RPMI7951 (cell line): ENCODE results near the gene IFITM2. TPM values are rescaled to one million over a fixed set of nuclear protein-coding genes. Genes with fewer than 3 reads are reported as not detected.
"Not testable (repeated sequence)": the region's sequence is repeated elsewhere in the genome, so short reads cannot be mapped to it uniquely, and the experiment has no call there.

Experiments
- DNase-seq: peaks from one replicate; pipeline ENCODE4 v3.0.0-alpha.2; 2012; ENCODE audit warnings: low read depth
- total RNA-seq: library from RNA; depleted of rRNA; stranded (reverse); fragments of >200 nt; shearing (Covaris generic); gene quantifications from 2 replicates; pipeline ENCODE4 v1.2.3, GENCODE V29; 2014; rRNA removed

Gene IFITM2
- total RNA-seq, 1 experiment from 2014 or later, result 28.0 TPM

DNA sequence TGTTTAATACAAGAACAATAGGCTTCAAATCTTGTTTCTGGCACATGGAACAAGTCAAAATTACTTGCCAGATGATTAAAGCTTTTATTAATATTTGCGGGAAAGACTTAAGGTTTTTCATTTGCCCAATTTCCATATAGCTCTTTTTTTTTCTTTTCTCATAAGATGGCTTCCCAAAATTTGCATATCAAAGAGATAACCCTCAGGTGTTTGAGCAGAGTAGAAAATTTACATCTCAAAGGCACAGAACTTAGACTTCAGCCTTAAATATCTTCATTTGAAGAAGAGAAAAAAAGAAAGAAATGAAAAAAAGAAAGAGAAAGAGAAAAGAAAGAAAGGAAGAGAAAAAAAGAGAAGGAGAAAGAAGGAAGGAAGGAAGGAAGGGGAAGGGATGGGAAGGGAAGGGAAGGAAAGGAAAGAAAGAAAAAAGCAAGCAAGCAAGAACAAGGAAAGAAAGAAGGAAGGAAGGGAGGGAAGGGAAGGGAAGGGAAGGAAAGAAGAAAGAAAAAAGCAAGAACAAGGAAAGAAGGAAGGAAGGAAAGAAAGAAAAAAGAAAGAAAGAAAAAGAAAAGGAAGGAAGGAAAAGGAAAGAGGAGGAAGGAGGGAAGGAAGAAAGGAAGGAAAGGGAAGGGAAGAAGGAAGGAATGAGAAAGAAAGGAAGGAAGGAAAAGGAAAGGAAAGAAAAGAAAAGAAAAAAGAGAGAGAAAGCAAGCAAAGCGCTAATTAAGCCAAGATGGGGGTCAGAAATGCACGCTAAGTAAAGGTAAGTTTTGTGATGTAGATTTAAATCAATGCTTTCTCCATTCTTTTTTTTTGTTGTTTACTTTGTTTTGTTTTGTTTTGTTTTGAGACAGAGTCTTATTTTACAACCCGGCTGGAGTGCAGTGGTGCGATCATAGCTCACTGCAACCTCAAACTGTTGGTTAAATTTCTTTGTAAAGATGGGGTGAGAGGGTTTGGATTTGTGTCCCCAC is 33.2 kb downstream of the IFITM2 start:
- DNase-seq, result no peak

DNA sequence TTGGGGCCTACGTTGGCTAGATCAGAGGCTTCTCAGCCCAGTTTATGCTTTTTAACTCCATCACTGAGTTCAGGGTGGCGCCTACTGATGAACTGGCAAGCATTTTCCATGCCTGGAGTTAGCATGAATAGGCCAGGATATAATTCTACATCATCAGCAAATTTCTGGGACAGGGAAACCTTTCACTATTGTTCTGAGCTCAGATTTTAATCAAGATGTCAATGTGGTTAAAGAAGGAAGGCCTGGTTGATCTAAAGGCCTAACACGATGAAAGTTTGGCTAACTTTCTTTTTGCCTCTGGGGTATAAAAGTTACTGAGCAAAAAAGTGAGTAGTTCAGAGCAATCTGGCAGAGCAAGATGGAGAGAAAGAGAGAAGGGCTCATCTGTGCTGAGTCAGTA is 34.7 kb downstream of the IFITM2 start:
- peak; percentile 62 for DNase-seq

DNA sequence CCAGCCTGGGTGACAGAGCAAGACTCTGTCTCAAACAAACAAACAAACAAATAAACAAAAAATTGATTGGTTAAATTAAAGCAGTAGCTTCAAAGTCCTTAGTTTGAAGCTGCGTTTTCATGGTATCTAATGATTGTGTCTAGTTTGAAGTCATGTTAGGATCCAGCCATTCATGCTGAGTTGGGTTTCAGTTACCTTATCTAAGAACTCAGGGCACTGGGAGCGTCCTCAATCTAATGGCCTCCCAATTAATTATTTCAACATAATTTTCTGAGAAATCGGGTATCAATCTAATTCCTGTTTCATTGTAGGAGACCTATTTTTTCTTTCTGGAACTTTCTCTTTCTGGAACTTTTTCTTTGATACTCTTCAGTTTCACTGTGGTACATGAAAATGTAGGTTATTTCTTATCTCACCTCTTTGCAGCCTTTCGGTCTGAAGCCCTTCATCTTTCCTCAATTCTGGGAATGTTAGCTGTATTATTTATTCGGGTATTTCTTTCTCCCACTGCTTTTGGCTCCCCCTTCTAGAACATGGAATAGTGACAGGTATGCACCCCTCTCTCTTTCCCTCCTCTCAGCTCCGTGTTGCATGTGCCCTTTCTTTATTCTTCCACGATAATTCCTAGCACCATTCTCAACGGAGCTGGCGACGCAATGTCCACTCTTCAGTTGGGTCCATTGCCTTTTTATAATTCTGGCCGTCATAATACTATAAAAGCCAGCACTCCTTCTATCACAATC is 37.4 kb downstream of the IFITM2 start:
- DNase-seq, result no peak

DNA sequence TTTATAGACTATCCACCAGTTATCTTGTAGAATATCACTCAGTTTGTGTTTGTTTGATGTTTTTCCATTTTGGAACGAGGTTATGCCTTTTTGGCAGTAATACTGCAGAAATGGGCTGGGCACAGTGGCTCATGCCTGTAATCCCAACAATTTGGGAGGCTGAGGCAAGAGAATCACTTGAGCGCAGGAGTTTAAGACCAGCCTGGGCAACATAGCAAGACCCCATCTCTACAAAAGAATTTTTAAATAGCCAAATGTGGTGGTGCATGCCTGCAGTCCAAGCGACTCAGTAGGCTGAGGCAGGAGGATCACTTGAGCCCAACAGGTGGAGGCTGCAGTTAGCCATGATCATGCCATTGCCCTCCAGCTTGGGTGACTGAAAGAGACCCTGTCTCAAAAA is 38.9 kb downstream of the IFITM2 start:
- DNase-seq, result no peak

DNA sequence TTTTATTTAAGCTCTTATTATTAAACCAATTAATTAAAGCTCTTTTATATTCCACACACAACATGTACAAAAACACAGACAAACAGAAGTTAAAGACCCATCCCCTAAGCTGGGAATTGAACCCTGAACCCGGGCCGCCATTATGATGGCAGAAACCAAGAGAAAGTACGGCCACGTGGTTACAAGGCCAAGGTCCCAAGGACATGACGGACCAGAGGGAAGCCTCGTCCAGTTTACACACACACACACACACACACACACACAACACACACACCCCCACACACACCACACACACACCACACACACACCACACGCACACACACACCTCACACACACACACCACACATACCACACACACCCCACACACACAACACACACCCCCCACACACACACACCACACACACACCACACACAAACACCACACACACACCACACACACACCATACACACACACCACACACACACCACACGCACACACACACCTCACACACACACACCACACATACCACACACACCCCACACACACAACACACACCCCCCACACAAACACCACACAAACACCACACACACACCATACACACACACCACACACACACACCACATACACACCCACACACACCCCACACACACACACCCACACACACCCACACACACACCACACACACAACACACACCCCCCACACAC is 41.8 kb downstream of the IFITM2 start:
- not testable (repeated sequence) for DNase-seq

DNA sequence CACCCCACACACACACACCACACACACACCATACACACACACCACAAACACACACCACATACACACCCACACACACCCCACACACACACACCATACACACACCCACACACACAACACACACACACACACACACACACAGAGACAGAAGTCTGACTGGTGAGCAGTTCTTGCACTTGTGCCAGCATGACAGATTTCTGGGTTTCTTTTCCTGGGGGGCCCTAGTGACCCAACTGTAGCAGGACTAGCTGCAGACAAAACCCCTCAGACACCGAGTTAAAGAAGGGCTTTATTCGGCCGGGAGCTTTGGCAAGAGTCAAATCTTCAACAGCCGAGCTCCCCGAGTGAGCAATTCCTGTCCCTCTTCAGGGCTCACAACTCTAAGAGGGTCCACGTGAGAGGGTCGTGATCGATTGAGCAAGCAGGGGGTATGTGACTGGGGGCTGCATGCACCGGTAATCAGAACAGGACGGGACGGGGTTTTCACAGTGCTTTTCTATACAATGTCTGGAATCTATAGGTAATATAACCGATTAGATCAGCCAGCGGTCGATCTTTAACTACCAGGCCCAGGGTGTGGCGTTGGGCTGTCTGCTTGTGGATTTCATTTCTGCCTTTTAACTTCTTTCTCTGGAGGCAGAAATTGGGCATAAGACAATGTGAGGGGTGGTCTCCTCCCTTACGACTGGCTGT is 42.6 kb downstream of the IFITM2 start:
- not testable (repeated sequence) for DNase-seq

DNA sequence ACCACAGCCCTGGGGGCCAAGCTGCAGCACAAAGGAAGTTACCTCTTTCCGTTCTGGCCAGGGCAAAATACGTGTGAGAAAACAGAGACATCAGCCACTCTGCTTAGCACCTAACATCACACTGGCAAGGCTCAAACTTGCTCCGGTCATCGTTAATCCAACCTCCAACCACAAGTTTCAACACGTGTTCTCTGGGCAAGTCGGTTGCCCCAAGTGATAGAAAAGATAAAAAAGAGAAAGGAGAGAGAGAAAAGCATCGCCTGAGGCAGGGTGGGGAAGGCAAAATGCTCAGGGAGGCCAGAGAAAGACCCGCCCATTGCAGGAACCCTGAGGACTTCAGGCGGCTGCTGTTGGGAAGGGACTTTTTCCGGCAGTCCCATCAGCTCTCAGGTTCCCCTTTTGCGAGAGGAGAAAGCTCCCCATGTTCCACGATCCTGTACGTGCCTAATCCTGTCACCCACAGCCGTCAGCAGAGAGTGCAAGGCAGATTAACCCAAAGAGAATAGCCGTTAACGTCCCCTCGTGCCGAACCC is 43.2 kb downstream of the IFITM2 start:
- DNase-seq, result peak; percentile 60

DNA sequence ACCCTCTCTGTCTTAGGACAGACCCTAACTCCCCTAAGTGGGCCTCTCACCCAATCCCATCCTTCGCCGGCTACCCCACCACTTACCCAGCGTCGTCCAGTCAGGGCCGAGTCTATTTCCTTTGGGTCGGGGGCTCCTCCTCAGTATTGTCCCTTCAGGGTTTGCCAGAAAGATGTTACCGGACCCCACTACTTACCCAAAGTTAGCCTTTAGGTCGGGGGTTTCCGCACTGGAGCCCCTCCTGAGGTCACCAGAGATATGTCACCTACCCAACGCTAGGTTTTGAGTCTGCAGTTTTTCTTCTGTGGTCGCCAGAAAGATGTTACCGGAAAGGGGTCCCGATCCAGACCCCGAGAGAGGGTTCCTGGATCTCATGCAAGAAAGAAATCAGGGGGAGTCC is 43.8 kb downstream of the IFITM2 start:
- no peak for DNase-seq

DNA sequence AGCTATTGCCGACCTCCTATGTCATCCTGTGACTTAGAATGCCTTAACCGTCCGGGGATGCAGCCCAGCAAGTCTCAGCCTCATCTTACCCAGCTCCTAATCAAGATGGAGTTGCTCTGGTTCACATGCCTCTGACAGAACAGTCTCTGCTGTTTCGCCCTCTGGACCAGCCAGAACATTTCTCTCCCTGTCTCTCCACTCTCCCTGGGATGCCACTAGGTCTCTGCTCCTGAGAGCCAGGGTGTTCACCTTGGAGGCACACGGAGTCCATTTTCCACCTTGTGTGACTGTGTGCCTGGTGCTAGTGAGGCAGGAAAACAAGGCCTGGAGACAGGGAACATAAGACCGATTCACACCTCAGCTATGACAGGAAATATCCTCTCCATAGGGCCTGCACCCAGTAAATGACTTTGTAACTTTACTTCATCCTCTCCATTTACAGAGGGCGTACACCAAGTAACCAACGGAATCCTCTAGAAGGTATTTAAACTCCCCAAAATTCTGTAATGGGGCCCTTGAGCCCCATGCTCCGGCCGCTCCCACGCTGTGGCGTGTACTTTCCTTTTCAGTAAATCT is 44.9 kb downstream of the IFITM2 start:
- DNase-seq, result no peak

DNA sequence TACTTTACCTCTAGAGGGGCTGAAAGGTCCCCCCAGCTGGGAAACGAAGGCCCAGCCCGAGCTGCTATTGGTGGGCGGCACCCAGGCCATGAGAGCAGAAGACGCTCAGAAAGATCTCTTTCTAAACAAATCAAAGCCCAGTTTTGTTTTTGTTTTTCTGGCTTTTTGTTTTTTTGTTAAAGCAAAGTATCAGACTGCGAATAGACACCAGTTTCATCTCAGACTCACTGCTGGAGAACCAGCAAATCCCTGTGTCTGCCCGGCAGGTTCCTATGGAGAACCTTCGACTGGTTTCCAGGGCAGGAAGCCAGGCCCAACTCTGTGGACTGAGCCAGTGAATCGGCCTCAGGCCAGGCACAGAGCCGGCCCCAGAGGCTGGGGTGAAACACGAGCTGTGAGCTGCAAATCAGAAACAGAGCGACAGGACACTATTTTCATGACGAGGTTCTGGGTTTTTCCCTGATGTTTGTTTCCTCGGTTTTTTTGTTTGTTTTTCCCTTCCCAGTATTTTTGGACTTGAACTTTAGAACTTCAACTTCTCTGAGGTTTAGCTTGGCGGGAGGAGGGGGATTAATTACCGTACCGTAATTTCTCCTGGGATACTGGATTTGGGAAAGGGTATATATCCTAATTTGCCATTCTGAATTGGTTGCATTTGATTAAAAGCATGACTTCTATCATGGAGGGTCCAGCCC is 45.7 kb downstream of the IFITM2 start:
- peak; percentile 43 for DNase-seq

DNA sequence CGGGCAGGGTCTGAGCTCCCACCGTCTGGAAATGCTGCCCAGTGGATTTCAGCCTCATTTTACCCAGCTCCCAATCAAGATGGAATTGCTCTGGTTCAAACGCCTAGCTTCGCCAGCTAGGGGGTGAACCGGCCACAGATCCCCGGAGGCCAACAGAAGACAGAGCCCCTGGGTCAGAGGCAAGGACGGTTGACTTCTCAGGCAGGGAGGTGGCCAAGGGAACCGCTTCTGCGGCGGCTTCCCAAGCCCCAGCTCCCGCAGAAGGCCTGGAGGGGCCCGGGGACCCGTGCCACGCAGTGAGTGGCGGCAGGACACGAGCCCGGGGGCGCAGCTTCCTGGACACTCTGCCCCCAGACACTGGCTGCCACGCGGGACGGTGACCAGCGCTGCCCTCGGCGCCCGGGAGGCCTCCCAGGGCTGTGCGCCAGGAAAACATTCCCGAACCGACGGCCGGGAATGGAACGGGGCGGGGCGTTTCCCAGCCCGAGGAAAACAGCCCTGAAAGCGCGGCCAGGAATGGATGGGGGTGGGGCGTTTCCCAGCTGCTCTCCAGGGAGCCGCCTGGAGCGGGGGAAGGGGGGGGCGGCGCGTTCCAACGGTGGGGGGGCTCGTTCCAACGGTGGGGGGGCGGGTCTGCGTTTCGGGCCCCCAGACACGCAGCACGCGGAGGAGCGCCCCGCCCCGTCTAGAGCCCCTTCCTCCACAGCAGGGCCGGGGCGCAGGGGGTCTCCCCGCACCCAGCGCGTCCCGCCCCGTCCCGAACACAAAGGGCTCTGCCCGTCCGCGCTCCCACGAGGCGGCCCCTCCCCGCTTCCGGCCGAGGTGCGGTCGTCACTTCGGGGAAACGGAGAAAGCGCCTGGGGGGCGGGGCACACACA is 48.2 kb downstream of the IFITM2 start:
- DNase-seq, result peak; percentile 87

DNA sequence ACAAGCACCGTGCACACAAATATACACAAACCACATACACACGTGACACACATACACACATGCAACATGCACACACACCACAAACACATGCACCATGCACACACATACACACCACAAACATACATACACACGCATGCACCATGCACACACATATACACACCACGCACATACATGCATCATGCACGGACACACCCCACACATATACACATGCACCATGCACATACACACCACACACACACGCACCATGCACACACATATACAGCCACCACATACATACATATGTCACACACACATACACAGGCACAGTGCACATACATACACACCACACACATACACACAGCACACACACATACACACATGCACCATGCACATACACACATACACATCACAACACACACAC is 49.0 kb downstream of the IFITM2 start:
- DNase-seq, result no peak

DNA sequence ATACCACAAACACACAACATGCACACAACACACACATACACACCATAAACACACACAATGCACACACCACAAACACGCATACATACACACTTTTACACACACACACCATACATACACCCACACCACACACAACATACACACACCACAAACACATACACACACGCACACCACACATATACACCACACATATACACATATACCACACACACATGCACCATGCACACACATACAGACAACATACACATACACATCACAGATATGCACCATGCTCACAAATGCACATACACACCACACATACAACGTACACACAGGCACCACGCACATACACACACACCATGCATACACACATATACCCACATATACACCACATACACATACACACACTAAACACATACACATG is 50.0 kb downstream of the IFITM2 start:
- DNase-seq, result no peak

DNA sequence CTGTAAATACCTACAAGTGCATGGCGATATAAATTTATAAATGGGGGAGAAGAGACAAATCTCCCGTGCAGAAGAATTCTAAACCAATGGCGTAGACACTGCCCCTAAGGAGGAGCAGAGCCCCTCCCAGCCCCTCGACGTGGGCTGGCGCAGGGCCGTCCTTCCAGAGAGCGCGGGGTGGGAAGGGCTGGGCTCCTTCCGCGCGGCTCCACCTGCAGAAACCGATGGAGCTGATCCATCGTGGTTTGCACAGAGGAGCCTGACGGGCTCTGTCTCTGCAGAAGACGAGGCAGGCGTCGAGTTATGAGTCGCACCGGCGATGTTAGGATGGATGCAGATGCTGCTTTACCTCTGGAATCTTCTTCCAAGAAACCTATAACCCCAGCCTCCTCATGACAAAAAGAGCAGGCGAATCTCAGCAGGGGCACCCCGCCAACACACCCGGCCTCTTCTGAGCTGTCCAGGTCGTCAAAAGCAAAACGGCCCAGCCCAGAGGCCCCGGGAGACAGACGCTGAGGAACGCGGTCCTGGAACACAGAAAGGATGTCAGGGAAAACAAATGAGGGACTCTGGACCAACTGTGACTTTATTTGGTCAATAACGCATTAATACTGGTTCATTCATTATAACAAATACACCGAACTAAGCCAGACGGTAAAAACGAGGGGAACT is 50.6 kb downstream of the IFITM2 start:
- DNase-seq, result no peak

Other genes with a start within 250 kb of the IFITM2 start
- not detected in 2 replicates for gene SCGB1C1, start 114.7 kb upstream of the IFITM2 start, total RNA-seq
- gene BET1L, start 100.4 kb upstream of the IFITM2 start, total RNA-seq, result 9.6 and 10.3 TPM in 2 replicates
- gene RIC8A, start 100.1 kb upstream of the IFITM2 start, total RNA-seq, result 75.5 and 91.3 TPM in 2 replicates
- gene SIRT3, start 71.5 kb upstream of the IFITM2 start, total RNA-seq, result 7.0 and 7.6 TPM in 2 replicates
- gene PSMD13, start 70.8 kb upstream of the IFITM2 start, total RNA-seq, result 136 and 173 TPM in 2 replicates
- gene NLRP6, start 29.4 kb upstream of the IFITM2 start, total RNA-seq, result not detected in 2 replicates
- 1.3 and 1.6 TPM in 2 replicates for gene PGGHG, start 18.7 kb upstream of the IFITM2 start, total RNA-seq
- not detected in 2 replicates for gene IFITM5, start 8.3 kb upstream of the IFITM2 start, total RNA-seq
- gene IFITM1, start 6.2 kb downstream of the IFITM2 start, total RNA-seq, result 13.6 and 14.3 TPM in 2 replicates
- 102 and 111 TPM in 2 replicates for gene IFITM3, start 13.0 kb downstream of the IFITM2 start, total RNA-seq
- gene B4GALNT4, start 61.7 kb downstream of the IFITM2 start, total RNA-seq, result not detected in 2 replicates
- 0.84 and 2.9 TPM in 2 replicates for gene PKP3, start 86.4 kb downstream of the IFITM2 start, total RNA-seq
- gene SIGIRR, start 107.2 kb downstream of the IFITM2 start, total RNA-seq, result 14.3 and 19.2 TPM in 2 replicates
- gene ANO9, start 134.2 kb downstream of the IFITM2 start, total RNA-seq, result not detected in 2 replicates
- 13.2 and 16.8 TPM in 2 replicates for gene PTDSS2, start 142.5 kb downstream of the IFITM2 start, total RNA-seq
- gene RNH1, start 199.4 kb downstream of the IFITM2 start, total RNA-seq, result 147 and 167 TPM in 2 replicates
- gene HRAS, start 227.8 kb downstream of the IFITM2 start, total RNA-seq, result 65.8 and 81.1 TPM in 2 replicates
- 0.29 TPM in 1 of 2 replicates, not detected in the other for gene LRRC56, start 229.7 kb downstream of the IFITM2 start, total RNA-seq